ENCODE measurements around the gene TRAPPC12.

TRAPPC12 gene

GRCh38 chr2:3404349-3404894, 24.9 kb downstream of the TRAPPC12 start:
- no peak overlapping the region for H3K4me2 ChIP-seq (ENCODE audit: low read length)
- H3K23ac ChIP-seq (ENCODE audit: low read length): no peak overlapping the region
- H3K36me3 ChIP-seq (ENCODE audit: control insufficient read depth, insufficient read depth, low read length): peaks cover 2% of the 10 kb centered on the region
- no peak overlapping the region for H2BK5ac ChIP-seq (ENCODE audit: low read length)
- H2BK120ac ChIP-seq (ENCODE audit: low read depth, low read length): no peak overlapping the region
- no peak overlapping the region for H2BK15ac ChIP-seq (replicated peaks; ENCODE audit: low read depth)
- no peaks in the 10 kb centered on the region for H3K79me2 ChIP-seq (ENCODE audit: control insufficient read depth, insufficient read depth, low read length)
- no peak overlapping the region for H4K8ac ChIP-seq (ENCODE audit: low read depth, low read length)
- no peak overlapping the region for H3K27ac ChIP-seq (ENCODE audit: low read depth, low read length)
- no peak overlapping the region for H4K5ac ChIP-seq (ENCODE audit: low read length)
- H3K56ac ChIP-seq (ENCODE audit: low read length): no peak overlapping the region
- no peak overlapping the region for H3K18ac ChIP-seq (ENCODE audit: low read length)
- H3K4me1 ChIP-seq (ENCODE audit: control insufficient read depth, low read depth, low read length): no peaks in the 10 kb centered on the region
- peaks cover 3% of the 10 kb centered on the region for H3K79me1 ChIP-seq (ENCODE audit: low read length)
- no peak overlapping the region for H2AK5ac ChIP-seq (ENCODE audit: low read length)
- WGBS (ENCODE audit: extremely low coverage, insufficient coverage, low lambda C conversion rate): no CpG with 5 or more reads among the region's 11 CpGs
- H3K4ac ChIP-seq (ENCODE audit: low read depth, low read length): no peak overlapping the region
- no peak for DNase-seq
- no peak overlapping the region for H3K9ac ChIP-seq (ENCODE audit: low read length)
- H3K27me3 ChIP-seq (ENCODE audit: insufficient read depth, low read length, poor library complexity): no peaks in the 10 kb centered on the region
- no peak overlapping the region for H3K4me3 ChIP-seq (ENCODE audit: low read length)

GRCh38 chr2:3405307-3405706, 25.8 kb downstream of the TRAPPC12 start:
- Histone ChIP-seq H2BK5ac (ENCODE audit: low read length) (no peak overlapping the region), H3K18ac (ENCODE audit: low read length) (no peak overlapping the region), H3K56ac (ENCODE audit: low read length) (no peak overlapping the region), H3K4me2 (ENCODE audit: low read length) (no peak overlapping the region), H3K36me3 (ENCODE audit: control insufficient read depth, insufficient read depth, low read length) (peaks cover 2% of the 10 kb centered on the region), H3K4me3 (ENCODE audit: low read length) (no peak overlapping the region), H3K79me1 (ENCODE audit: low read length) (peaks cover 3% of the 10 kb centered on the region), H3K4ac (ENCODE audit: low read depth, low read length) (no peak overlapping the region), H3K9ac (ENCODE audit: low read length) (no peak overlapping the region), H3K79me2 (ENCODE audit: control insufficient read depth, insufficient read depth, low read length) (no peaks in the 10 kb centered on the region), H3K4me1 (ENCODE audit: control insufficient read depth, low read depth, low read length) (no peaks in the 10 kb centered on the region), H2BK120ac (ENCODE audit: low read depth, low read length) (no peak overlapping the region), H4K8ac (ENCODE audit: low read depth, low read length) (no peak overlapping the region), H3K27ac (ENCODE audit: low read depth, low read length) (no peak overlapping the region), H3K27me3 (ENCODE audit: insufficient read depth, low read length, poor library complexity) (no peaks in the 10 kb centered on the region), H4K5ac (ENCODE audit: low read length) (no peak overlapping the region), H3K23ac (ENCODE audit: low read length) (no peak overlapping the region), H2AK5ac (ENCODE audit: low read length) (no peak overlapping the region), H2BK15ac (replicated peaks; ENCODE audit: low read depth) (no peak overlapping the region)
- DNase-seq: no peak
- no CpG with 5 or more reads among the region's 6 CpGs for WGBS (ENCODE audit: extremely low coverage, insufficient coverage, low lambda C conversion rate)

GRCh38 chr2:3405876-3406275, 26.4 kb downstream of the TRAPPC12 start:
- H3K79me2 ChIP-seq (ENCODE audit: control insufficient read depth, insufficient read depth, low read length): no peaks in the 10 kb centered on the region
- no peak overlapping the region for H3K18ac ChIP-seq (ENCODE audit: low read length)
- H3K4me1 ChIP-seq (ENCODE audit: control insufficient read depth, low read depth, low read length): no peaks in the 10 kb centered on the region
- no peak overlapping the region for H4K5ac ChIP-seq (ENCODE audit: low read length)
- no peak overlapping the region for H4K8ac ChIP-seq (ENCODE audit: low read depth, low read length)
- H3K56ac ChIP-seq (ENCODE audit: low read length): no peak overlapping the region
- no peak overlapping the region for H3K9ac ChIP-seq (ENCODE audit: low read length)
- H3K4me3 ChIP-seq (ENCODE audit: low read length): no peak overlapping the region
- H2BK5ac ChIP-seq (ENCODE audit: low read length): no peak overlapping the region
- H3K36me3 ChIP-seq (ENCODE audit: control insufficient read depth, insufficient read depth, low read length): peaks cover 2% of the 10 kb centered on the region
- H3K27me3 ChIP-seq (ENCODE audit: insufficient read depth, low read length, poor library complexity): no peaks in the 10 kb centered on the region
- H2BK15ac ChIP-seq (replicated peaks; ENCODE audit: low read depth): no peak overlapping the region
- H3K27ac ChIP-seq (ENCODE audit: low read depth, low read length): no peak overlapping the region
- no peak overlapping the region for H2AK5ac ChIP-seq (ENCODE audit: low read length)
- H3K4me2 ChIP-seq (ENCODE audit: low read length): no peak overlapping the region
- peaks cover 1% of the 10 kb centered on the region for H3K79me1 ChIP-seq (ENCODE audit: low read length)
- DNase-seq: no peak
- no peak overlapping the region for H2BK120ac ChIP-seq (ENCODE audit: low read depth, low read length)
- WGBS (ENCODE audit: extremely low coverage, insufficient coverage, low lambda C conversion rate): no CpG with 5 or more reads among the region's 7 CpGs
- H3K4ac ChIP-seq (ENCODE audit: low read depth, low read length): no peak overlapping the region
- H3K23ac ChIP-seq (ENCODE audit: low read length): no peak overlapping the region

- H3K36me3 ChIP-seq (ENCODE audit: control insufficient read depth, insufficient read depth, low read length): peaks cover 2% of the 10 kb centered on the region
- no peaks in the 10 kb centered on the region for H3K27me3 ChIP-seq (ENCODE audit: insufficient read depth, low read length, poor library complexity)
- H2BK15ac ChIP-seq (replicated peaks; ENCODE audit: low read depth): no peak overlapping the region
- no peak overlapping the region for H3K4me2 ChIP-seq (ENCODE audit: low read length)
- no peak overlapping the region for H3K23ac ChIP-seq (ENCODE audit: low read length)
- H3K4ac ChIP-seq (ENCODE audit: low read depth, low read length): no peak overlapping the region
- no peaks in the 10 kb centered on the region for H3K79me2 ChIP-seq (ENCODE audit: control insufficient read depth, insufficient read depth, low read length)
- H4K5ac ChIP-seq (ENCODE audit: low read length): no peak overlapping the region
- no peak overlapping the region for H2AK5ac ChIP-seq (ENCODE audit: low read length)
- H3K4me3 ChIP-seq (ENCODE audit: low read length): no peak overlapping the region
- no peak overlapping the region for H3K9ac ChIP-seq (ENCODE audit: low read length)
- H3K27ac ChIP-seq (ENCODE audit: low read depth, low read length): no peak overlapping the region
- H2BK120ac ChIP-seq (ENCODE audit: low read depth, low read length): no peak overlapping the region
- H4K8ac ChIP-seq (ENCODE audit: low read depth, low read length): no peak overlapping the region
- no peak for DNase-seq
- H3K56ac ChIP-seq (ENCODE audit: low read length): no peak overlapping the region
- H3K18ac ChIP-seq (ENCODE audit: low read length): no peak overlapping the region
- peaks cover 1% of the 10 kb centered on the region for H3K79me1 ChIP-seq (ENCODE audit: low read length)
- WGBS (ENCODE audit: extremely low coverage, insufficient coverage, low lambda C conversion rate): no CpG with 5 or more reads among the region's 3 CpGs
- H2BK5ac ChIP-seq (ENCODE audit: low read length): no peak overlapping the region
- H3K4me1 ChIP-seq (ENCODE audit: control insufficient read depth, low read depth, low read length): no peaks in the 10 kb centered on the region
Observed at GRCh38 chr2:3406501-3406900, 27.0 kb downstream of the TRAPPC12 start.

GRCh38 chr2:3408781-3409180, 29.3 kb downstream of the TRAPPC12 start:
- Histone ChIP-seq H2BK5ac (ENCODE audit: low read length) (no peak overlapping the region), H4K5ac (ENCODE audit: low read length) (no peak overlapping the region), H3K56ac (ENCODE audit: low read length) (no peak overlapping the region), H2BK120ac (ENCODE audit: low read depth, low read length) (no peak overlapping the region), H3K18ac (ENCODE audit: low read length) (no peak overlapping the region), H3K36me3 (ENCODE audit: control insufficient read depth, insufficient read depth, low read length) (no peaks in the 10 kb centered on the region), H3K27me3 (ENCODE audit: insufficient read depth, low read length, poor library complexity) (no peaks in the 10 kb centered on the region), H4K8ac (ENCODE audit: low read depth, low read length) (no peak overlapping the region), H3K4me3 (ENCODE audit: low read length) (no peak overlapping the region), H2AK5ac (ENCODE audit: low read length) (no peak overlapping the region), H3K9ac (ENCODE audit: low read length) (no peak overlapping the region), H3K27ac (ENCODE audit: low read depth, low read length) (no peak overlapping the region), H3K4me2 (ENCODE audit: low read length) (no peak overlapping the region), H3K4ac (ENCODE audit: low read depth, low read length) (no peak overlapping the region), H3K79me1 (ENCODE audit: low read length) (peaks cover 1% of the 10 kb centered on the region), H3K23ac (ENCODE audit: low read length) (no peak overlapping the region), H3K4me1 (ENCODE audit: control insufficient read depth, low read depth, low read length) (no peaks in the 10 kb centered on the region), H2BK15ac (replicated peaks; ENCODE audit: low read depth) (no peak overlapping the region), H3K79me2 (ENCODE audit: control insufficient read depth, insufficient read depth, low read length) (no peaks in the 10 kb centered on the region)
- WGBS (ENCODE audit: extremely low coverage, insufficient coverage, low lambda C conversion rate): no CpG with 5 or more reads among the region's 13 CpGs
- DNase-seq: no peak

GRCh38 chr2:3409627-3410170, 30.2 kb downstream of the TRAPPC12 start:
- Histone ChIP-seq H3K4me1 (ENCODE audit: control insufficient read depth, low read depth, low read length) (no peaks in the 10 kb centered on the region), H2BK5ac (ENCODE audit: low read length) (no peak overlapping the region), H3K18ac (ENCODE audit: low read length) (no peak overlapping the region), H2BK15ac (replicated peaks; ENCODE audit: low read depth) (no peak overlapping the region), H4K5ac (ENCODE audit: low read length) (no peak overlapping the region), H2BK120ac (ENCODE audit: low read depth, low read length) (no peak overlapping the region), H3K4ac (ENCODE audit: low read depth, low read length) (no peak overlapping the region), H3K23ac (ENCODE audit: low read length) (no peak overlapping the region), H3K9ac (ENCODE audit: low read length) (no peak overlapping the region), H3K4me3 (ENCODE audit: low read length) (no peak overlapping the region), H3K27ac (ENCODE audit: low read depth, low read length) (no peak overlapping the region), H3K79me2 (ENCODE audit: control insufficient read depth, insufficient read depth, low read length) (no peaks in the 10 kb centered on the region), H2AK5ac (ENCODE audit: low read length) (no peak overlapping the region), H3K4me2 (ENCODE audit: low read length) (no peak overlapping the region), H3K79me1 (ENCODE audit: low read length) (peaks cover 1% of the 10 kb centered on the region), H3K36me3 (ENCODE audit: control insufficient read depth, insufficient read depth, low read length) (peaks cover under 1% of the 10 kb centered on the region), H3K27me3 (ENCODE audit: insufficient read depth, low read length, poor library complexity) (no peaks in the 10 kb centered on the region), H4K8ac (ENCODE audit: low read depth, low read length) (no peak overlapping the region), H3K56ac (ENCODE audit: low read length) (no peak overlapping the region)
- WGBS (ENCODE audit: extremely low coverage, insufficient coverage, low lambda C conversion rate): no CpG with 5 or more reads among the region's 12 CpGs
- DNase-seq: no peak

Measured in mesendoderm (in vitro differentiated cells).